ENCODE results near the gene ABRAXAS1. TPM values are rescaled to one million over a fixed set of nuclear protein-coding genes. Genes with fewer than 3 reads are reported as not detected.
A peak's percentile ranks its signal among the peaks of the same experiment; 100 is the strongest.

The ABRAXAS1 gene
- total and polyA plus RNA-seq, 2 of the 13 experiments (the other 11 are each of a cell fraction or from before 2014, with no cell fraction given) = 14.1 to 14.7 TPM

DNA sequence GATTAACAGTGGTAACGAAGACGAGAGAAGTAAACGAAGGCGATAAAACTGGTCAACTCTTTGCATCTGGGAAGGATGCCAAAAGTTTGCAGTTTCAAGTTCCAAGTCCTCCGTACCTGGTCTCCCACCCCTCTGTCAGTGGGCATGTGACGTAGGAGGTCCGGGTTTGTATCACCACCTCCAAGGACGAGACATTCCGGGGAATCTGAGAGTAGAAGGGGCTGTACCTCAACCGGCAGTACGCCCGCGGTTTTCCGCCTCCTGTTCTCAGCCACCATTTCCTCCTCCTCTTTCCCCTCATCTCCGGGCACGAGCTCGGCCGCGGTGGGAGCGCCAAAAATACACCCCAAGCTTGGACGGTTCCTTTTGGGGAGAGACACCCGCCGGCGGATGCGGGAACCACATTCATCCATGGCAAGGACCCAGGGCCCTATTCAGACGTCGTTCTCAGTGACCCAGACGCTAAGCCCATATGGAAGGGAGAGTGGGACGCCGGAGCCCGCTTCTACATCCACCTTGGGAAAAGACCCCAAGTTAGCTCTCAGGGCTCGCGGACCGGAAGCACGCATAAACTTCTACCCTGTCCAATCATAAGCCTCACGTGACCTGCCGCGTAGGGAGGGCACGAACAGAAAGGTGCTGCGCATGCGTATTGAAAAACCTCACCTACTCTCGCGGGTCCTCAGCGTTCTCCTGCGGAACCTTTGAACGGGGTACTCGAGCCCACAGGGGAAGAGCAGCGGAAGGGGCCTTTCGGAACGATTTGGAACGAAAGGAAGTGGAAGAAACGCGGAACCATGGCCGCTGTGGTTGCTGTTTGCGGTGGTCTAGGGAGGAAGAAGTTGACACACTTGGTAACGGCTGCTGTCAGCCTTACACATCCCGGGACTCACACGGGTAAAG, 29.4 kb downstream of the ABRAXAS1 start, which contains the start of the genes HELQ and MRPS18C (continued):
- TF ChIP-seq ZNF143 (CRISPR knock-in tag; IDR thresholded peaks at IDR 0.05) = peak; percentile 59
- 0 out of 2 replicates have a peak, but pooled peaks have one; percentile 11 for TF ChIP-seq TCF7 (IDR thresholded peaks at IDR 0.05; ENCODE audit: low read depth)
- no peak for TF ChIP-seq ZNF562 (CRISPR knock-in tag; IDR thresholded peaks at IDR 0.05; ENCODE audit: borderline replicate concordance)
- TF ChIP-seq ZNF577 (CRISPR knock-in tag; IDR thresholded peaks at IDR 0.05; ENCODE audit: borderline replicate concordance, low read depth) = no peak
- peak; percentile 99 for TF ChIP-seq GATAD1 (CRISPR knock-in tag; IDR thresholded peaks at IDR 0.05)
- TF ChIP-seq IRX3 (CRISPR knock-in tag; IDR thresholded peaks at IDR 0.05; ENCODE audit: borderline replicate concordance, low read depth) = peak; percentile 91; the same call in 1 of the 2 replicates
- TF ChIP-seq ZNF317 (CRISPR knock-in tag; IDR thresholded peaks at IDR 0.05) = peak; percentile 79
- TF ChIP-seq ZNF256 (CRISPR knock-in tag; conservative IDR thresholded peaks at IDR 0.05) = no peak; the same call in 1 of the 2 replicates
- TF ChIP-seq SP2 (CRISPR knock-in tag; IDR thresholded peaks at IDR 0.05) = peak; percentile 46
- TF ChIP-seq SRSF4 (IDR thresholded peaks at IDR 0.05; ENCODE audit: low read depth, low read length, poor library complexity, severe bottlenecking) = no peak
- TF ChIP-seq IKZF4 (CRISPR knock-in tag; IDR thresholded peaks at IDR 0.05; ENCODE audit: borderline replicate concordance, low read depth, not compliant biosample characterization) = no peak
- TF ChIP-seq POLR2A (IDR thresholded peaks at IDR 0.05; ENCODE audit: insufficient read depth in 1 of 2, low read depth in 2 of 2, low read length in 2 of 2) = peak; percentile 91 to 97
- TF ChIP-seq, protein P1, sequence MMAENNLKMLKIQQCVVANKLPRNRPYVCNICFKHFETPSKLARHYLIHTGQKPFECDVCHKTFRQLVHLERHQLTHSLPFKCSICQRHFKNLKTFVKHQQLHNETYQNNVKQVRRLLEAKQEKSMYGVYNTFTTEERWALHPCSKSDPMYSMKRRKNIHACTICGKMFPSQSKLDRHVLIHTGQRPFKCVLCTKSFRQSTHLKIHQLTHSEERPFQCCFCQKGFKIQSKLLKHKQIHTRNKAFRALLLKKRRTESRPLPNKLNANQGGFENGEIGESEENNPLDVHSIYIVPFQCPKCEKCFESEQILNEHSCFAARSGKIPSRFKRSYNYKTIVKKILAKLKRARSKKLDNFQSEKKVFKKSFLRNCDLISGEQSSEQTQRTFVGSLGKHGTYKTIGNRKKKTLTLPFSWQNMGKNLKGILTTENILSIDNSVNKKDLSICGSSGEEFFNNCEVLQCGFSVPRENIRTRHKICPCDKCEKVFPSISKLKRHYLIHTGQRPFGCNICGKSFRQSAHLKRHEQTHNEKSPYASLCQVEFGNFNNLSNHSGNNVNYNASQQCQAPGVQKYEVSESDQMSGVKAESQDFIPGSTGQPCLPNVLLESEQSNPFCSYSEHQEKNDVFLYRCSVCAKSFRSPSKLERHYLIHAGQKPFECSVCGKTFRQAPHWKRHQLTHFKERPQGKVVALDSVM (CRISPR knock-in tag; IDR thresholded peaks at IDR 0.05) = no peak
- TF ChIP-seq, protein P2, sequence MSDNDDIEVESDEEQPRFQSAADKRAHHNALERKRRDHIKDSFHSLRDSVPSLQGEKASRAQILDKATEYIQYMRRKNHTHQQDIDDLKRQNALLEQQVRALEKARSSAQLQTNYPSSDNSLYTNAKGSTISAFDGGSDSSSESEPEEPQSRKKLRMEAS (IDR thresholded peaks at IDR 0.05) = peak; percentile 88
- peak; percentile 100 for TF ChIP-seq KAT8 (CRISPR knock-in tag; IDR thresholded peaks at IDR 0.05)
- peak; percentile 83; the same call in 2 of the 3 replicates for TF ChIP-seq MXI1 (IDR thresholded peaks at IDR 0.05; ENCODE audit: borderline replicate concordance, low read depth, low read length)
- TF ChIP-seq ZNF225 (CRISPR knock-in tag; IDR thresholded peaks at IDR 0.05) = peak; percentile 91; the same call in 1 of the 2 replicates
- no peak for TF ChIP-seq PHB2 (IDR thresholded peaks at IDR 0.05; ENCODE audit: partially characterized antibody)
- peak; percentile 96 for TF ChIP-seq CHD2 (IDR thresholded peaks at IDR 0.05; ENCODE audit: low read depth, low read length)
- no peak for TF ChIP-seq ZNF850 (CRISPR knock-in tag; conservative IDR thresholded peaks at IDR 0.05)
- no peak for TF ChIP-seq AKAP8 (CRISPR knock-in tag; IDR thresholded peaks at IDR 0.05)
- TF ChIP-seq ZFYVE20 (CRISPR knock-in tag; IDR thresholded peaks at IDR 0.05; ENCODE audit: borderline replicate concordance, low read depth) = peak; percentile 49; the same call in 1 of the 2 replicates
- no peak for TF ChIP-seq WIZ (CRISPR knock-in tag; IDR thresholded peaks at IDR 0.05)
- TF ChIP-seq NFE2 (CRISPR knock-in tag; IDR thresholded peaks at IDR 0.05) = no peak
- TF ChIP-seq SAP130 (CRISPR knock-in tag; IDR thresholded peaks at IDR 0.05; ENCODE audit: low read depth) = peak; percentile 98
- peak; percentile 88; the same call in 1 of the 2 replicates for TF ChIP-seq MIER3 (CRISPR knock-in tag; IDR thresholded peaks at IDR 0.05; ENCODE audit: borderline replicate concordance)
- no peak for TF ChIP-seq ZNF468 (CRISPR knock-in tag; IDR thresholded peaks at IDR 0.05)
- peak; percentile 91 for TF ChIP-seq ETV6 (CRISPR knock-in tag; conservative IDR thresholded peaks at IDR 0.05)

All from HepG2 (cell line).